ENCODE results near the gene LGR4.

DNA sequence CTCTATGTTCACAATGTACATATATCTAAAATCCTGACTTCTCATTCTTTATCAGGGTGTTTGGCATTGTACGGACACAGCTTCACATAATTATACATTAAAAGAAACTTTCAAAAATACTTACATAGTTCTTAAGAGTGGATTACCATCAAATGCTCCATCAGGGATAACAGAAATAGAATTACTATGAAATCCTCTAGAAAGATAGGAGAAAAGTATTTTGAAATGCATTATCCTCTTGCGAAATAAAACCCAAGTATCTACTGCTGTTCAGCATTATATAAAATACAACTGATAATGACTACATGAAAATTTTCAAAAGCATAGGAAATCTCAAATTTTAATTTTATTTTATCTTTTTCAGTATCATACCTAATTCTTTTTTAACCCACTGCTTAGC, 91.8 kb downstream of the LGR4 start:
- TF ChIP-seq EZH2phosphoT487 (IDR thresholded peaks at IDR 0.05; ENCODE audit: borderline replicate concordance, low read depth, low read length), result no peak
- TF ChIP-seq CTCF (conservative IDR thresholded peaks at IDR 0.05; ENCODE audit: low read length), result no peak

All from OCI-LY7 (cell line).